KBM-7 (cell line): ENCODE measurements around the gene ASB16.
A peak's percentile ranks its signal among the peaks of the same experiment; 100 is the strongest.

ENCODE experiments used
- DNase-seq: peaks from one replicate; pipeline ENCODE4 v3.0.0-alpha.2; 2015
- in situ Hi-C: fragments of 300-500 bp; cut with MboI; formaldehyde crosslinking; loops from 2 replicates; pipeline ENCODE4 v1.14.3; 2020; ENCODE audit warnings: low sequenced_read_pairs, low pct_unique_long_range_greater_than_20kb, mixed read lengths

The ASB16 gene

DNA sequence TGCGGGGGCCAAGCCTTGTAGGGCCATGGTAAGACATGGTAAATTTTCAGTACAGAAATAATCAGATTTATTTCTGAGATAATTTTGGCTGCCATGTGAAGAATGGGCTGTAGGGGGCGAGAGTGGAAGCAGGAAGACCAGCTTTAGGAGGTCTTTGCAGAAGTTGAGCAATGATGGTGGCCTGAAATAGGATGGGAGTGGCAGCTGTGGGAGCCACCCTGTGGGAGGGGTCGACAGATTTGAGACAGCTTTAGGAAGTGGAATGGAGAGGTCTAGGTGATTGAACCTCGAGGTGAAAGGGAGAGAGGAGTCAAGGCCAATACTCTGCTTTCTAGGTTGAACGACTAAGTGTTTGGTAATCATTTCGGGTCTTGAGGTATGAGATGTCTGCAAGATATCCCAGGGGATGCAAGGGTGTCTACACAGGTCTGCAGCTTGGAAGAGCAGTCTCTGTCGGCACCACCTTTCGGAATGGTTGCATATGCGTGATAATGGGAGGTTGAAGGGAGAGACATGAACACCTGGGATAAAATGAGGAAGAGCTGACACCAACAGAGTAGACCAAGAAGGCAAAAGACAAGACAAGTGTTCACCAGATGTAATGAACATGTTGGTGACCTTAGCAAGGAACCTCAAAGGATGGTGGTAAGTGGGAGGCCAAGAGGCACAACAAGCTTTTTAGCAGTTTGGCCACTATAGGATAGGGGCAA is 33.4 kb downstream of the ASB16 start:
- in situ Hi-C loops, result no loop called here
- DNase-seq, result peak; percentile 94

DNA sequence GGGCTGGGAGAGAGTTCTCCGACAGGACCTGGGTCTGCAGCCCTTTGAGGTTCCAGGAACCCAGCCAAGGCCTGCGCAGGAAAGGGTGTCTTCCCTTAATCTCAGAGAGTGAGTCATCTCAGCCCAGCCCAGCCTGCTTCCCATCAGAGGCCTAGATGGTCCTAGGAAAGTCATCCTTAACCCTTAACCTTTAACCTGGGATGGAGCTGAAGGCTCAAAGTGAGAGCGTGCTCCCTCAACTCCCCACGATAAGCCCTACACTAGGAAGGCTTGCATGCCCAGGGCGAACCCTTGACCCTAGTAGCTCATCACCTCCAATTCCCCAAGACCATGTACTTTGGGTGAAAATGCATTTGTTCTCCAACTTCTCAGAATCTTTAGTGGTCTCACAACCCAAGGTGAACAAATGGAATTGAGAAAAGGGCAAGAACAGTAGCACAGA is 34.0 kb downstream of the ASB16 start:
- in situ Hi-C loops, result no loop called here
- DNase-seq, result no peak

DNA sequence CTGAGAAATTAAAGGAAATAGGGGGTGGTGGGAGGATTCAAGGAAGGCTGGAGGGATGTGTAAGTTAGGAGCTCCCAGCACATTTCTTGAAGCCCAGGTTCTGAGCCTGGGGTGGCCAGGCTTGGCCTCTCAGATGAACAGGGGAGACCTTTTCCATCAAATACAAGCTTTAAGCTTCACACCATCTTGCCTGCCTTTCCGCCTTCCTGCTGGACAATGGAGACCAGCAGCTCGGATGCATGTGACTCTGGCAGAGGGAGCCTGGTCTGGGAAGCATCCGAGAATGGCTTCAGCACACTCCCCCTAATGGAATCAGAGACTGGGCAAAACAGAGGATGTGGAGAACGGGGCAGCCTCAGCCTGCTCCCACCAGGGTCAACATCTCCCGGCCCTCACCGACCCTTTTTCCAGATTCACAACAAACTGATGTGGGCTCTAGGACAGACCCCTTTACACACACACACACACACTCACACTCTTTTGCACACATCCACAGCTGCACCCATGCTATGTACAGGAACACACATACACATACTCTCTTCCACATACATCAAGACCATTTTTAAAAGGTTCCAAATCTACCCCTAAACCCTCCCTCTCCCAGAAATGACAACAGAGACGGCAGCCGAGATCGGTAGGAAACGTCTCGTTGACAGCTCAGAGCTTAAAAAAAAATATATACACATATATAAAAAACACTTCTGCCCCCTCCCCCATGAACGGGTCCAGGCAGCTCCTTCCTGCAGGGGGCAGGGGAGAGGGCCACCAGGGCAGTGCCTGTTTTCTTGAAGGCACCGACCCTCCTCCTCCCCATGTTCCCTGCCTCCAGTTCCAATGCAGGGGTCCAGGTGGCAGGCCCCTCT is 35.7 kb downstream of the ASB16 start:
- no peak for DNase-seq
- in situ Hi-C loops, result no loop called here

DNA sequence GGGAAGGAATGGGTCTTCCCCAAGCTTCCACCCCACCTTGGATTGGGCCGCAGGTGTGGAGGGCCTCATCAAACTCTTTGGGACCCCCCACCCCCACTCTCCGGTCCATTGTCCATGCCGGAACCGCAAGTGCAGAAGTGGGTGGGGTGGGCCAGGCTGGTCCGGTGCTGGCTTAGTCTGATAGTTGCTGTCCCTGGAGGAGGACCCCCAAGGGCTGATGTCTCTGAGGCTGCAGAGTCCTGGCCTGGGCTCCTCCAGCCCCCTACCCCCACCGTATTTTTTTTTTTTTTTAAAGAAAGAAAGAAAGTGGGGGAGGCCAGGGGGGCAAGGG is 36.3 kb downstream of the ASB16 start:
- DNase-seq, result no peak
- in situ Hi-C loops, result no loop called here

DNA sequence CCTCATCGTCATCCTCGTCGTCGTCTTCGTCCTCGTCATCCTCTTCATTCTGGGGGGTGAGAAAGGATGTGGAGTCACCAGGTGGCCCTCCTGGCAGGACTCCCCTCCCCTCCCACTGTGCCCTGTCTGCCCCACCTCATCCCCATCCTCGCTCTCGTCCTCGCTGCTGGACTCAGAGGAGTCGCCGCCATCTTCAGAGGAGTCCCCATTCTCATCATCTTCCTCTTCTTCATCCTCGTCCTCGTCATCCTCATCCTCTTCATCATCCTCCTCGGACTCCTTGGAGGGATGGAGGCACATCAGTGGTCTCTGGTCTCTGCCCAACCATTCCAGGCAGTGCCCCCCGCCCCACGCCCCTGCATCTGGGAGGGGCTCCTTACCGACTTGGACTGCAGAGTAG is 36.8 kb downstream of the ASB16 start:
- in situ Hi-C loops, result no loop called here
- no peak for DNase-seq

DNA sequence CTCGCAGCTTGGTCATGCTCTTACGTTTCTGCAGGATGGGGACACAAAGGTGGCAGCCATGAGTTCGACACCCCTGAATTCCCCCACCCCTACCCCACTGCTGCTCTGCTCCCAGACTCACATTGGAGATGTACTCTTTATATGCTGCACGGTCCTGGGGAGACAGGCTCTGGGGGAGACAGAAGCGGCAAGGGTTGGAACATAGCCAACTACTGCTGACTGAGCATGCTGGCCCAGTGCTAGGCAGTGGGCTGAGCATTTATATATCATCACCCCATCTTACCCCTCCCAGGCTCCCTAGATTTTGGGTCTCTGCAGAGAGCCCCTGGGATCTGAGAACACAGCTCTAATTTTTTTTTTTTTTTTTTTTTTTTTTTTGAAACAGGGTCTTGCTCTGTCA is 37.2 kb downstream of the ASB16 start:
- in situ Hi-C loops, result no loop called here
- DNase-seq, result no peak

DNA sequence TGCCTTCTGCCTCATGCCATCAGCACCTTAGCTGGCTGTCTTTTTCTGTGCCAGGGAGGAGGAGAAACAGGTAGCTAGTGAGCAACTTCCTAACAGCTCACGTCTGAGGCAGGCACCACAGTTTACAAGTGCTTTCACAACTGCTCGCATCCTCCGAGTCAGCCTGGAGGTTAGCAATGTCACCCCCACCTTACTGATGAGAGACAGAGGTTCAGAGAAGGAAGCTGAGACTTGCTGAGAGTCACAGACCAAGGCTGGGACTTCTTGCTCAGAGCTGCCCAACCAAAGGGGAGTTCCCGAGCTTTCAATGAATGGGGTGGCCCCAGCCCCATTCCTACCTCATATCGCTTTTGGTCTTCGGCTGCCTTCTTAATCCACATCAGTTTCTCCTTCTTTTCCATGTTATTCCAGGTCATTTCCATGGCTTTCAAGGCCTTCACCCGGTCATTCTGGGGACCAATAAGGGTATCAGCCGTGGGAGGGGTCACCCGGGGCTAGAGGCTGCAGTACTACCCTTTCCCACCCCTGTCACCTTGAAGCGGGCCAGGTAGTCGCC is 39.4 kb downstream of the ASB16 start:
- in situ Hi-C loops, result loop anchor here (10.0 kb wide), 1 partner anchor 115 kb away; the partner anchor contains the start of gene SLC25A39
- no peak for DNase-seq

DNA sequence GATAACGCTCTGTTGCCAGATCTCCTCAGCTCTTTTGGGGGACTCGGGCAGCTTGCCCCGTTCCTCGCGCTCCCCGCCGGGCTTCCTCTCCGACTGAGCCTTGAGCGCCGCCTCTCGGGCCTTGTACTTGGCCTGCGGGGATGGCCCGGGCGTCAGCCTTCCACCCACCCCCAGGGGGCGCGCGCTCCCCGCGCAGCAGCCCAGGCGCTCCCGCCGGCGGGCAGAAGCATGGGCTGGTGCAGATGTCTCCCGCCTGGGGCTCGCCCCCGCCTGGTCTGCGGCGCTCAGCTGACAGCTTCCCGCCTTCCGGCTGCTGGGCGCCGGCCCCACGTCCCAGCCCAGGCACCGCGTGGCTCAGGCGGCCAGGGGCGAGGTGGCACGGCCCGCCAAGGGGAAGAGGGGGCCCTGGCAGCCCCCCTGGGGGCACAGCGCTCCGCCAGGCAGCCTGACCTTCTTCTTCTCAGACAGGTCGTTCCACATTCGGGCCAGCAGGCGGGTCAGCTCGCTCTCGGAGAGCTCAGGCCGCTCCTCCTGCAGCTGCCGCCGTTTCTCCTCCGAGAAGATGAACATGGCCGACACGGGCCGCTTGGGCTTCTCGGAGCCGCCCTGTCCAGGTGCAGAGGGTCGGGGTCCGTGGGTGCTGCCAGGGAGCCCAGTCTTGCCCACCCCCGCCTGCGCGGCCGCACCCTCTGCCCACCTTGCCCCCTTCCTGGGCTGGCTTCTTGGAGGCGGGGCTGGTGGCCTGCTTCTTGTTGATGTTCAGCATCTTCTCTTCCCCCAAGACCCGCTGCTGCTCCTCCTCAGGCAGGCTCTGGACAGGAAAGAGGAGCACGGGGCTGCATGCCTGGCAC is 40.1 kb downstream of the ASB16 start:
- in situ Hi-C loops, result loop anchor here (10.0 kb wide), 1 partner anchor 114 kb away; the partner anchor contains the start of gene SLC25A39
- peak; percentile 94 for DNase-seq

DNA sequence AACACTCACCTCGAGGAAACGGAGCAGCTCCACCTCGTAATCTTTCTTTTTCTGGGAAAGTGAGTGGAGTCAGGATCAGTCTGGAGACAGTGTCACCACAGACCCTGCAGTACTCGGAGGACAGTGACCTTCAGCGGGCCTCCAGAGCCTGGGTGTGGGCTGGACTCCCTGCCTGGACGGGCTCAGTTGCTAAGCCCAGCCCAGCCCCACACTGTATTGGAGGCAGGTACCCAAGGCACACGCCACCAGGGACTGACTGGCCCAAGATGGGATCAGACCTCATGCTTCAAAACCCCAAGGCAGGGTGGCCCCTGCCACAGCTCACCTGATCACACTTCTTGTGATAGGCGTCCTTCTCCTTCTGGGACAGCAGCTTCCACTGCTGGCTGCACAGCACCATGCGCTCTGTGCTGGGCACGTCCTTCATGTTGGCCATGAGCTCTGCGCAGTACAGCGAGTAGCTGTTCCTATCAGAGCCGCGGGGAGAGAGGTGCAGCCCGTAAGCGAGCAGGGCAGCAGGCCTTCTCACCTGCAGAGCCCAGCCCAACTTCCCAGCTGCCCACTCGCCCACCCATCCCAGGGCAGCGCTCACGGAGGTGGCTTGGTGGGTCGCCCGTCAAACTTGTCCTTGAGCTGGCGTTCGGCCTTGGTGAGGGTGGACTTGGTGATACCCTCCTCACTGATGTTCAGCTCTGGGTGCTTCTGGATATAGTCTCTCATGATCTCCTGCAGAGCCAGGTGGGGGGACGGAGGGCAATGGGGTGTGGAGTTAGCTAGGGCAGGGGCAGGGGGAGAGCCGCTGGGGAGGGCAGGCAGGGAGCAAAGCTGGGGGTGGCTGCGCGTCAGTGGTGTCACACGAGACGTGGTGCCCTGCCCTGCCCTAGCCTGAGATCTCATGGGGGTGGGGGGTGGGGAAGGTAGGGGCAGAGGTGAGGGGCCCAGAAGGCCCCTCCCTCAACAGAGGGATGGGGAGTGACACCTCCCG is 41.1 kb downstream of the ASB16 start:
- in situ Hi-C loops, result loop anchor here (10.0 kb wide), 1 partner anchor 113 kb away; the partner anchor contains the start of gene SLC25A39
- no peak for DNase-seq

DNA sequence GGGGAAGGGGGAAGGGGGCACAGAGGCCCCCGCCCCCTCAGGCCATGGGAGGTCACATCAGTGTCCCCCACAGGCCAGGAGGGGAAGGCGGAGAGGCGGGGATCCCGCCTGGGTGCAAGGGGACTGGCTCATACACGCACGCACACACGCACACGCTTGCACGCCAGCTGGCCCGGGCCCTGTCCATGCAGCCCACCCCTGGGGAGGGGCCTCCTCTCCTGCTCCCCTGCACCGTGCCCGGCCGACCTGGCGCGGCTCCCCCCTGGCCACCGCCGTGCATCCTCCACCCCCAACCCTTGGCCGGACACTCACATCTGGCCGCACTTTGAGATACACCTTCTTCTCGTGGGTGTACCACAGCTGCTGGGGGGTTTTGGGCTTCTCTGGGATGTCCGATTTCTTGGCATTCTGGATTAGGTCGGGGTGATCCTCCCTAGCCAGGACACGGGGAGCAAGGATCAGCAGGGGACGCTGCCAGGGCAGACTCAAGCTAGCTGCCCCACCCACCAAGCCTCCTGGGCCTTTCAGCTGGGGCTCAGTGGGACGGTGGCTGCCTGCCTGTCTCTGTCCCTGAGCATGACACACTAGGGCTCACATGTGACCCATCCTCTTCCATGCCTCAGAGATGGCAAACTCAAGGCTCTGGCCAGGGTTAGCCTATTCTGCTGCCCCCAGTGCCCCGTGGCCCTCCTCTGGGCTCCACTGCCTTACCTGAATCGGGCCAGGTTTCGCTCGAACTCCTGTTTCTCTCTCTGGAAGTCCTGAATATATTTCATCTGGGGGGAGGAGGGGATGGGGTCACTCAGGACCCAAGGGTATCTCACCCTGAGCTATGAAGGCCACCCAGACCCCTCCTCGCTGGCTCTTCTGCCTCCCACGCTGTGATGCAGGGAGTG is 42.3 kb downstream of the ASB16 start:
- in situ Hi-C loops, result loop anchor here (10.0 kb wide), 1 partner anchor 112 kb away; the partner anchor contains the start of gene SLC25A39
- DNase-seq, result no peak

DNA sequence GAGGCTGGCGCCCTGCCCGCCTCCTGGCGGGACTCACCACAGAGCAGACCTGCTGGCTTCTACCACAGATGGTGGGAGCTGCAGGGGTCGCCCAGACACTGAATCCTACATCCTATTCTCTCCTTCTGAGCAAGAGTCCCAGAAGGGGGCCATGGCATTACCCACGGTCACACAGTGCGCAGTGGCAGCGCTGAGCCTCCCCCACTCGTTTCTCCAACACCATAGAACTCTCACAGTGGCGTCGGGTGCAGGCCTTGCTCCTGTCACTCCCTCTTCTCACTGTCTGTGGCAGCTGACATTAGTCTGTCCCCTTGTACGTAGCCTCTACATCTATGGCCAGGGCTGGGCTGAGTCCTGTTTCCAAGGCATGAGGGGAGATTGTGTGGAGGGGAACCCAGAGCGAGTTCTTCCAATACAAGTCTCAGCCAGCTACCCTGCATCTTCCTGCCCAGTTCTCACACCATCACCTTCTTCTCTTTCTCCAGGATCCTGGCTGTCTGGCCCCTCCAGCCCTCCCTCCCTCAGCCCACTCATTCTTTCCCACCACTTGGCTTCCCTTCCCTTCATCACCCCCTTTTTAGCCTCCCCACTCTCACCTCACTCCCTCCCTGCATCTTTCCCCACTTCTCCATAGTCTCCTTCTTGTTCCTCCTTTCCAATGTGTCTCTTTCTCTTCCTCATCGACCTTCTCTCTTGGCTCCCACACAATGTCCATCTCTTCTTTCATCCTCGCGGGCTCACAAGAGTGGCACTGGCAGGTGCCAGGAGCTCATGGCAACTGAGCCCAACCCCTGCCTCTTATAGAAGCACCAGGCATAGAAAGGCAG is 43.1 kb downstream of the ASB16 start:
- in situ Hi-C loops, result loop anchor here (10.0 kb wide), 1 partner anchor 111 kb away; the partner anchor contains the start of gene SLC25A39
- no peak for DNase-seq

DNA sequence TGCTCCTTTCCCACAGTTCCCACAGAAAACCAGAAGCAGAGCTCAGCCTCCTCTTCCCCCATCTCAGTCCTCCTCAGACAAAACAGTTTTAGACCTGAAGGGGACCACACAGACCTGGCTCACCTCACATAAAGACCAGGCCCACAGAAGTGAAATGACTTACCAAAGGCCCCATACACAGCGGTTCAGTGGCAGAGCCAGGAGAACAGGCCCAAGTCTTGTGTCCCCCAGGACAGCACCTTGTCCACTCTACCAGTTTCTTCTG is 43.7 kb downstream of the ASB16 start:
- in situ Hi-C loops, result loop anchor here (10.0 kb wide), 1 partner anchor 111 kb away; the partner anchor contains the start of gene SLC25A39
- no peak for DNase-seq

DNA sequence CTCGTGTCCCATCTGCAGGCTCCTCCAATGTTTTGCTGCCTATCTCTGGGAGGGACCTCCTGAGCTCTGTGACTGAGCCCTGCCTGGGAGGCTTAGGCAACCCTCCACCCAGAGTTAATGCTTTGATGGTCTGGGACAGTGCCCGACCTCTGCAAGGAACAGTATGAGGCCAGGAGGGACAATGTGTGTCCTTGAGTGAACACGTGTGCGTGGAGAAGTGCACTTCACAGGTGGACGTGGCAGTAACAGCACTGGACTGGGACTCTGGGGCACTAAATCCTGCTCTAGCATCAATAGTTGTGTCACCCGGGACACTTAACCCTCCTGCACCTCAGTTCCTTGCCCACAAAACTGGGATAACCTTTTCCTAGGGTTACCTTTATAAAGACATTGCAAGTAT is 44.4 kb downstream of the ASB16 start:
- DNase-seq, result no peak
- in situ Hi-C loops, result loop anchor here (10.0 kb wide), 1 partner anchor 110 kb away; the partner anchor contains the start of gene SLC25A39

DNA sequence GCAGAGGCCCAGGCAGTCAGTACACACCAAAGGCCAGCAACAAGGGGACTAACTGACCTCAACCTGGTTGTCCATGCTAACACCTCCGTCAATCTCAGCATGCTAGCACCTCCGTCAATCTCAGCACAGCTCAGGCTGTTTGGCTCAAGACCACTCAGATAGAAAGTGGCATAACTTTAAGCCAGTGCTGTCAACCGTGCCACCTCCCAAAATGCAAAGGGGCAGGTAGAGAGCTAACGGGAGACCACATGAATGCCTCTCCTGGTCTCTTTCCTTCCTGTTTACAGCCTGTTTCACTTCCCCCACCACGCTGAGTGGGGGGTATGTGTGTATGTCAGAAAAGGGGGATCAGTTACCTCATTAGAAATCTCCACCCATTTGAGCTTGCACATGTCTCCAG is 45.7 kb downstream of the ASB16 start:
- in situ Hi-C loops, result loop anchor here (10.0 kb wide), 1 partner anchor 109 kb away; the partner anchor contains the start of gene SLC25A39
- no peak for DNase-seq

DNA sequence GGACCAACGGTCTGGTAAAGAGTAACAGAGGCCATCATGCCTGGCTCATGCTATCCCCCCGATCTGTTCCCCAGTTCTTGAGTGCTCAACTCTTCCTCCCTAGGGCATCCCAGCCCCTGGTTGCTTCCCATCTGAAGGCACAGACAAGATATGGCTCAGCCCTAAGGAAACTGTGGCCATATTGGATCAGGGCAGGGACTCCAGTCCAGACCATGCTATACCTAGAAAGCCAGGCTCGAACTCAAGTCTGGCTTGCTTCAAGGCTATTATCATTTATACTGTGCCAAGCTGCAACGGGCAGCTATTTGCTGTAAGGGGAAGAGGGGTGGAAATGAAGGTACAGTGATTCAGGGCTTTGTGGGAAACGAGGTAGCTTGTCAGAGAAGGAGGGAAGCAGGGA is 46.2 kb downstream of the ASB16 start:
- no peak for DNase-seq
- in situ Hi-C loops, result loop anchor here (10.0 kb wide), 1 partner anchor 108 kb away; the partner anchor contains the start of gene SLC25A39

DNA sequence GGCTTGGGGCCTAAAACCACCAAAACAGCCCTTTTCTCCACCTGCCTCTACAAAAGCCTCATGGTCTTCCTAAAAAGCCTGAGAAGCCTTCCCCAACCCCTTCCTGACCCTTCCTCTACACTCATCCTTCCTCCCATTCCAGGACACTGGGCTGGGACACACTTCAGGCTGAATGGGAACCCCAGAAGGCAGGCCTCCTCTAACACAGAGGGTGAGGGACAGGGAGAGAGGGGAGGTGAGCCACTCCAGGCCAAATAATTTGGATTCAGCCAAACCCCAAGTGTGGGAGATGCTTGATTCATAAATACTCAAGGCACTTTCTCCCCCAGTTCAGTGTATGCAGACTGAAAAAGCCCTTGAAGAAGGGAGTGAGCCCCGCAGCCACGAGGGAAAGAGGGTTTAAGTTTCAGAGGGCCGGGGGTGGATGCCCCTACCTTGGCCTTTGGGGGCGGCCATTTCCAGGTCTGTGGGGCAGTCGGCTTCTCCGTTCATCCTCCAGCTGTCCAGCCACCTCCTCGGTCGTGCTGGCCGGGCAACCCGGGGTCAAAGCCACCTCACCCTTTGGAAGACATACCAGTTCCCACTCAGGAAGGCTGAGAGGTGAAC is 47.3 kb downstream of the ASB16 start:
- in situ Hi-C loops, result loop anchor here (10.0 kb wide), 1 partner anchor 107 kb away; the partner anchor contains the start of gene SLC25A39
- peak; percentile 34 for DNase-seq
